GM12875 (cell line): ENCODE measurements around the gene NUCB1.
A peak's percentile ranks its signal among the peaks of the same experiment; 100 is the strongest.
"Not testable (repeated sequence)": the region's sequence is repeated elsewhere in the genome, so short reads cannot be mapped to it uniquely, and the experiment has no call there.

Experiments
- H3K4me3 ChIP-seq: one replicate; pipeline ENCODE4 v1.5.1; 2011; ENCODE audit warnings: low read depth, low read length, control low read depth
- TF ChIP-seq, protein P1 (sequence below): IDR thresholded peaks from 2 replicates; pipeline ENCODE4 v1.5.1; 2011; ENCODE audit warnings: low read depth, mild to moderate bottlenecking, control low read depth, inconsistent platforms, low read length, moderate library complexity, borderline replicate concordance; ENCODE audit not compliant: insufficient read depth

Gene NUCB1

DNA sequence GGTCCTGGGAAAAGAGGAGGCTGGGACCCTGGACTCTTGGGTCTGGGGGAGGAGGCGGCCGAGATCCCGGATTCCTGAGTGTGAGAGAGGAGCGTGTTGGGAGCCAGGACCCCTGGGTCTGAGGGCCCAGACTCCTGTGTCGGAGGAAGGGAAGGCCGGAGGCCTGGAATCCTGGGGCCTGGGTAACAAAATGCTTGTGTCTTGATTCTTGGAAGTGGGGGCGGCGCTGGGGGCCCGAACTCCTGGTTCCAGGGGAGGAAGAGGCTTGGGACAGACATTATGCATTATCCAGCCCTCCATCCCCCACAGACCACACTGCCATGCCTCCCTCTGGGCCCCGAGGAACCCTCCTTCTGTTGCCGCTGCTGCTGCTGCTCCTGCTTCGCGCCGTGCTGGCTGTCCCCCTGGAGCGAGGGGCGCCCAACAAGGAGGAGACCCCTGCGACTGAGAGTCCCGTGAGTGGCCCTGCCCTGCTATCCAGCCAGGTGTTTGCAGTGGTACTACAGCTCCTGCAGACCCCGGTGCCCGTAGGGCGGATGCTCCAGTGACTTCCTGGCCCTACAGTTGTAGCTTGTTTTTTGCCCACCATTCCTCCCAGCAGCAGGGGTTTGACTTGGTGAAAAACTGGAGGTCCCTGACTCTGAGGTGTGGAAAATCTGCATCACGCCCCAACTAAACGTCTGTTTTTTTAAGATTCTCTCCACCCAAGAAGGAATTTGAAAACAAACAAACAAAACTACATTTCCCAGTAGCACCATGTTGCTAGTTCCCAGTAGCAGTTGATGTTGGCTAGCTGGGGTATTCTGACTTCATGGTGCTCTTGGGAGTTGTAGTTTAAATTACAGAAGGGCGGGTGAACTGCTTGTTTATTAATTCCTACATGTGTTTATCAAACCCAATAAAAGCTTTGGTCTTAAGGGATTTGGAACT, 630 bp downstream of the NUCB1 start:
- H3K4me3 ChIP-seq = peak overlapping the region; percentile 72
- TF ChIP-seq, protein P1, sequence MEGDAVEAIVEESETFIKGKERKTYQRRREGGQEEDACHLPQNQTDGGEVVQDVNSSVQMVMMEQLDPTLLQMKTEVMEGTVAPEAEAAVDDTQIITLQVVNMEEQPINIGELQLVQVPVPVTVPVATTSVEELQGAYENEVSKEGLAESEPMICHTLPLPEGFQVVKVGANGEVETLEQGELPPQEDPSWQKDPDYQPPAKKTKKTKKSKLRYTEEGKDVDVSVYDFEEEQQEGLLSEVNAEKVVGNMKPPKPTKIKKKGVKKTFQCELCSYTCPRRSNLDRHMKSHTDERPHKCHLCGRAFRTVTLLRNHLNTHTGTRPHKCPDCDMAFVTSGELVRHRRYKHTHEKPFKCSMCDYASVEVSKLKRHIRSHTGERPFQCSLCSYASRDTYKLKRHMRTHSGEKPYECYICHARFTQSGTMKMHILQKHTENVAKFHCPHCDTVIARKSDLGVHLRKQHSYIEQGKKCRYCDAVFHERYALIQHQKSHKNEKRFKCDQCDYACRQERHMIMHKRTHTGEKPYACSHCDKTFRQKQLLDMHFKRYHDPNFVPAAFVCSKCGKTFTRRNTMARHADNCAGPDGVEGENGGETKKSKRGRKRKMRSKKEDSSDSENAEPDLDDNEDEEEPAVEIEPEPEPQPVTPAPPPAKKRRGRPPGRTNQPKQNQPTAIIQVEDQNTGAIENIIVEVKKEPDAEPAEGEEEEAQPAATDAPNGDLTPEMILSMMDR = no peak

DNA sequence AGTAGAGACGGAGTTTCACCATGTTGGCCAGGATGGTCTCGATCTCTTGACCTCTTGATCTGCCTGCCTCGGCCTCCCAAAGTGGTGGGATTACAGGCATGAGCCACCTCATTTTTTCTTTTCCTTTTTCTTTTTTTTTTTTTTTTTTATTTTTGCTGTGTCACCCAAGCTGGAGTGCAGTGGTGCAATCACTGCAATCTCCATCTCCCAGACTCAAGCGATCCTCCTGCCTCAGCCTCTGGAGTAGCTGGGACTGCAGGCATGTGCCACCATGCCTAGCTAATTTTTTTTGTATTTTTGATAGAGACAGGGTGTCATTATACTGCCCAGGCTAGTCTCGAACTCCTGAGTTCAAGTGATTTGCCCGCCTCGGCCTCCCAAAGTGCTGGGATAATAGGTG, 2.2 kb downstream of the NUCB1 start:
- not testable (repeated sequence) for H3K4me3 ChIP-seq

DNA sequence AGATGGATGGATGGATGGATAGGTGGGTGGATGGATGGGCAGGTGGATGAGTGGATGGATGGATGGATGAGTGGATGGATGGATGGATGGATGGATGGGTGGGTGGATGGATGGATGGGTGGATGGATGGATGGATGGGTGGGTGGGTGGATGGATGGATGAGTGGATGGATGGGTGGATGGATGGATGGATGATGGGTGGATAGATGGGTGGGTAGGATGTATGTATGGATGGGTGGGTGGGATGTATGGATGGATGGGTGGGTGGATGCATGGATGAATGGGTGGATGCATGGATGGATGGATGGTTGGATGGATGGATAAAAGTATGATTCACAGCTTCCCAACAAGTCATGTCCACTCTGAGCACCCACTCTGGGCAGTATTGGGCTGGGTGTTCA, 3.7 kb downstream of the NUCB1 start:
- not testable (repeated sequence) for H3K4me3 ChIP-seq

DNA sequence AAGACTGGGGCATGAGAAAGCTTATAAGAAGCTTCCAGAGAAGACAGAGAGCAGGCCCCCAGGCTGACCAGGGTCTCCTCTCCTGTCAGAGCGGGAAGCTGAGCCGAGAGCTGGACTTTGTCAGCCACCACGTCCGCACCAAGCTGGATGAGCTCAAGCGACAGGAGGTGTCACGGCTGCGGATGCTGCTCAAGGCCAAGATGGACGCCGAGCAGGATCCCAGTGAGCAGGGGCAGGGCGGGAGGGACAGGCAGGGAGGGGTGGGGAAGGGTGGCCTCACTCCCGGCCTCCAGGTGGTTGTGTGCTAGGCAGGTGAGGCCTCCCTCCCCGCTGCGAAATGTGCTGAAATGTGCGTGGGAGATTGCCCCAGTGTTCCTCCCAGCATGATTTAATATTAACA, 5.6 kb downstream of the NUCB1 start:
- TF ChIP-seq, protein P1 = no peak

DNA sequence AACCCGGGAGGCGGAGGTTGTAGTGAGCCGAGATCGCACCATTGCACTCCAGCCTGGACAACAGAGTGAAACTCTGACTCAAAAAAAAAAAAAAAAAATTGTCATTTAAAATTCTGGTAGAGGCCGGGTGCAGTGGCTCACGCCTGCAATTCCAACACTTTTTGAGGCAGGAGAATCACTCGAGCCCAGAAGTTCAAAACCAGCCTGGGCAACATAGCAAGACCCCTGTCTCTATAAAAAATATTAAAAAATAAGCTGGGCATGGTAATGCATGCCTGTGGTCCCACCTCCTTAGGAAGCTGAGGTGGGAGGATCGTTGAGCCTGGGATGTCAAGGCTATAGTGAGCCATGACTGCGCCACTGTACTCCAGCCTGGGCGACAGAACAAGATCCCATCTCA, 6.2 kb downstream of the NUCB1 start:
- H3K4me3 ChIP-seq = no peak overlapping the region
- TF ChIP-seq, protein P1 = no peak

More for the DNA sequence above, 5.6 kb downstream of the NUCB1 start:
- no peak overlapping the region for H3K4me3 ChIP-seq

DNA sequence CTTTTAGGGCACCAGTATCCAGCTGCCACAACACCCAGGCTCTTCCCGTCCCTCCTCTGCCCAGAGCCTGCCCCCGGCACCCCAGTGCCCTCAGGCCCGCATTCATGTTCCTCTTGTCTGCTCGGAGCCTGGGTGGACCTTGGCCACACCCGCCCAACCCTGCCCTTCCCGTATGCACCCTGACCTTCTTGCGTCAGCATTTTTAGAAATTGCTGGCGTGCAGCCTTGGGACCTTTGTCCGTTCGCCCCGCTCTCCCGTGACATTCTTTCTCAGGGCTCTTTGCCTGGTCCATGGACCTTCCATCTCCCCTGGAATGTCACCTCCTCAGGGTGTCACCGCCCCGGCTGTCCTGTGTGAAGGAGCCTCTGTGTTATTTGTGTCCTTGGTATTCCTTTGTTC, 7.6 kb downstream of the NUCB1 start:
- TF ChIP-seq, protein P1 = no peak

DNA sequence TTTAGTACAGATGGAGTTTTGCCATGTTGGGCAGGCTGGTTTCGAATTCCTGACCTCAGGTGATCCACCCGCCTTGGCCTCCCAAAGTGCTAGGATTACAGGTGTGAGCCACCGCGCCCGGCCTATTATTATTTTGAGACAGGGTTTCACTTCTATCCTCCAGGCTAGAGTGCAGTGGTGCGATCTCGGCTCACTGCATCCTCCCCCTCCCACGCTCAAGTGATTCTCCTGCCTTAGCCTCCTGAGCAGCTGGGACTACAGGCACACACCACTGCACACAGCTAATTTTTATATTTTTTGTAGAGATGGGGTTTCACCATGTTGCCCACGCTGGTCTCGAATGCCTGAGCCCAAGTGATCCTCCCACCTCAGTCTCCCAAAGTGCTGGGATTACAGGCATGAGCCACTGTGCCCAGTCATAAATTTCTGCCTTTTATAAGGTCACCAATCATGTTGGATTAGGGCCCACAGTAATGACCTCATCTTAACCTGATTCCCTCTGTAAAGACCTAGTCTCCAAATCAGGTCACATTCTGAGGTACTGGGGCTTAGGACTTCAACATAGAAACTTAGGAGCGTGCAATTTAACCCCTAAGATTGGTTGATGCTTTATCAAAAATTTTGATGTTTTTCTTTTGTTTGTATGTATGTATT, 9.4 kb downstream of the NUCB1 start:
- not testable (repeated sequence) for H3K4me3 ChIP-seq

More for the DNA sequence above, 7.6 kb downstream of the NUCB1 start:
- H3K4me3 ChIP-seq = no peak overlapping the region

DNA sequence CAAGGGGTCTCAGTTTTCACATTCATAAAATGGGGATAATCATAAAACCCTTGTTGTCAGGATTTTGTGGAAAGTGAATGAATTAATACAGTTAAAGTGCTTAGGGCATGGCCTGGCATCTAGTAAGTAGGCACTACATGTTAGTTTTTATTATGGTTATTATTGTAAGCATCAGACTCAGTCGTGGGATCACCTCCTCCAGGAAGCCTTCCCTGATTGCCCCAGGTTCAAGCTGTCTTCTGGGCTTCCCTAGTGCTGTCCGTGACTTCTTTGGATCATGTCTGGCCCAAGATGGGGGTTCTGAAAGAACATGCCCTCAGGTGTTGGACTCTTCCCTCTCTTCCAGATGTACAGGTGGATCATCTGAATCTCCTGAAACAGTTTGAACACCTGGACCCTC, 10.7 kb downstream of the NUCB1 start:
- H3K4me3 ChIP-seq = no peak overlapping the region
- TF ChIP-seq, protein P1 = no peak
